HCT116 (cell line): ENCODE results near the gene KRT17.

ENCODE experiments used
- CTCF ChIP-seq, 3 experiments: fragments of 200-600 bp in 1 of 3; sonication (generic) in 1 of 3; IDR thresholded peaks in 2 of 3; conservative IDR thresholded peaks in 1 of 3; 2 replicates each; pipeline ENCODE4 v1.5.1; 2012 to 2017; ENCODE audit warnings: low read depth in 2 of 3, low read length in 2 of 3, antibody characterized with exemption in 1 of 3, borderline replicate concordance in 1 of 3, control low read depth in 1 of 3, mild to moderate bottlenecking in 1 of 3, mixed read lengths in 1 of 3, mixed run types in 1 of 3, moderate library complexity in 1 of 3; ENCODE audit not compliant: insufficient read depth in 1 of 3
- EZH2 ChIP-seq: fragments of 200-600 bp; sonication (generic); IDR thresholded peaks from 2 replicates; pipeline ENCODE4 v1.6.1; 2017; ENCODE audit warnings: antibody characterized with exemption, mixed run types
- MAX ChIP-seq: IDR thresholded peaks from 2 replicates; pipeline ENCODE4 v1.6.1; 2012

DNA sequence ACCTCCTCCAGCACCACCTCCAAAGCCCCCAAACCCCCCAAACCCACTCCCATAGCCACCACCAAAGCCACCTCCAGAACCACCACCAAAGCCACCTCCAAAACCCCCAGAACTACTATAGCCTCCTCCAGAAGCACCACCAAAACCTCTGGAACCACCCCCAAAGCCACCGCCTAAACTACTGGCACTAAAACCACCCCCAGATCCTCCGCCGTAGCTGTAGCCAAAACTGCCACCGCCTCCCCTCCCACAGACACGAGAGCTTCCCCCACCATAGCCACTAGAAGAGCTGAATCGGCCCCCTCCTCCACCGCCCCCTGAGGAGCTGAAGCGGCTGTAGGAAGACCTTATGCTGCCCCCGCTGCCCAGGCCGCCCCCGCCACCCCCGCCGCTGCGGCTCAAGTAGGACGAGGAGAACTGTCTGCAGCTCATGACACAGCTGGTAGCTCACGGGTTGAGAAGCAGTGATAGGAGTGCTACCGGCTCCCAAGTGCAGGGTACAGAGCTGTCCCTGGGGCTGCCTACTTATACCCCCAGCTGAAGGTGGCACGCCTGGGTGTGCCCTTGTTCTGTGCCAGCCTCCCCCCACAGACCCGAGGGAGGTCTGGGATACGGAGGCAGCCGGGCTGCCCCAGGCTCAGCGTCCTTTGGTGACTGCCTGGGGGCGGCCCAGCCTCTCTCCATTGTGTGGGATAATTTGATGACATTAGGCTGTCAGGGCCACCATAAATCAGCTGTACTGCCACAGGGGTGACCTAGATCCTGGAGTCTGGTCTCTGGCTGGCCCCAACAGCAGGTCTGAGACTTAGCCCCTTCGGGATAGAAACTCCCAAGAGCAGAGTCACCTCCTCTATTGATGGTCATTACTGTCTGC lies 52.6 kb downstream of the KRT17 start, which contains the start of gene KRT9:
- no peak for TF ChIP-seq EZH2
- no peak for TF ChIP-seq CTCF (IDR thresholded peaks at IDR 0.05 in 2 of 3, conservative IDR thresholded peaks at IDR 0.05 in 1 of 3; ENCODE audit: borderline replicate concordance in 1 of 3, insufficient read depth in 1 of 3, low read depth in 2 of 3, low read length in 2 of 3)
- TF ChIP-seq MAX = no peak
